Measurements from ENCODE around the gene THSD4.

DNA sequence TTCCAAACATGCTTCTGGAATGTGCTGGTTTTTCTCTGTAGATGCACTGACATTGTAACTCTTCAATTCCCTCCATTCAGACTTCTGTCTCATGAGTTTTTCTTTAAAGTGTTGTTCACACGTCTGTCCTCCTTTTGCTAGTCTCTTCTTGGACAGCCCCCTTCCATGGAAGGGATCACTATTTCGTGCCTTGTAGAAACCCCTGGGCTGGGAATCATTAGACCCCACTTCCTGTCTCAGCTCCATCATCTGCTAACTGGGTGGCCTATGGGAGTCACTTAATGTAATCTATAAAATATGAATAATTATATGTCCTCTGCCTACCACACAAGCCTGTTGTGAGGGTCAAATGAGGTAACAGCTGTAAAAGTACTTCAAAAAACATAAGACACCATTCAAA is 110.6 kb downstream of the THSD4 start:
- no peak for TF ChIP-seq ELF4 (CRISPR knock-in tag; IDR thresholded peaks at IDR 0.05)
- TF ChIP-seq GTF2F1 (IDR thresholded peaks at IDR 0.05; ENCODE audit: low read depth, low read length) = no peak
- TF ChIP-seq, protein P1, sequence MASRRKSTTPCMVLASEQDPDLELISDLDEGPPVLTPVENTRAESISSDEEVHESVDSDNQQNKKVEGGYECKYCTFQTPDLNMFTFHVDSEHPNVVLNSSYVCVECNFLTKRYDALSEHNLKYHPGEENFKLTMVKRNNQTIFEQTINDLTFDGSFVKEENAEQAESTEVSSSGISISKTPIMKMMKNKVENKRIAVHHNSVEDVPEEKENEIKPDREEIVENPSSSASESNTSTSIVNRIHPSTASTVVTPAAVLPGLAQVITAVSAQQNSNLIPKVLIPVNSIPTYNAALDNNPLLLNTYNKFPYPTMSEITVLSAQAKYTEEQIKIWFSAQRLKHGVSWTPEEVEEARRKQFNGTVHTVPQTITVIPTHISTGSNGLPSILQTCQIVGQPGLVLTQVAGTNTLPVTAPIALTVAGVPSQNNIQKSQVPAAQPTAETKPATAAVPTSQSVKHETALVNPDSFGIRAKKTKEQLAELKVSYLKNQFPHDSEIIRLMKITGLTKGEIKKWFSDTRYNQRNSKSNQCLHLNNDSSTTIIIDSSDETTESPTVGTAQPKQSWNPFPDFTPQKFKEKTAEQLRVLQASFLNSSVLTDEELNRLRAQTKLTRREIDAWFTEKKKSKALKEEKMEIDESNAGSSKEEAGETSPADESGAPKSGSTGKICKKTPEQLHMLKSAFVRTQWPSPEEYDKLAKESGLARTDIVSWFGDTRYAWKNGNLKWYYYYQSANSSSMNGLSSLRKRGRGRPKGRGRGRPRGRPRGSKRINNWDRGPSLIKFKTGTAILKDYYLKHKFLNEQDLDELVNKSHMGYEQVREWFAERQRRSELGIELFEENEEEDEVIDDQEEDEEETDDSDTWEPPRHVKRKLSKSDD (conservative IDR thresholded peaks at IDR 0.05; ENCODE audit: low read length) = no peak
- TF ChIP-seq NCOA1 (IDR thresholded peaks at IDR 0.05; ENCODE audit: low read depth) = no peak
- no peak for TF ChIP-seq POLR2A (conservative IDR thresholded peaks at IDR 0.05)
- no peak for TF ChIP-seq BCL6 (CRISPR knock-in tag; IDR thresholded peaks at IDR 0.05)
- TF ChIP-seq ERF (CRISPR knock-in tag; IDR thresholded peaks at IDR 0.05) = no peak
- TF ChIP-seq, protein P2, sequence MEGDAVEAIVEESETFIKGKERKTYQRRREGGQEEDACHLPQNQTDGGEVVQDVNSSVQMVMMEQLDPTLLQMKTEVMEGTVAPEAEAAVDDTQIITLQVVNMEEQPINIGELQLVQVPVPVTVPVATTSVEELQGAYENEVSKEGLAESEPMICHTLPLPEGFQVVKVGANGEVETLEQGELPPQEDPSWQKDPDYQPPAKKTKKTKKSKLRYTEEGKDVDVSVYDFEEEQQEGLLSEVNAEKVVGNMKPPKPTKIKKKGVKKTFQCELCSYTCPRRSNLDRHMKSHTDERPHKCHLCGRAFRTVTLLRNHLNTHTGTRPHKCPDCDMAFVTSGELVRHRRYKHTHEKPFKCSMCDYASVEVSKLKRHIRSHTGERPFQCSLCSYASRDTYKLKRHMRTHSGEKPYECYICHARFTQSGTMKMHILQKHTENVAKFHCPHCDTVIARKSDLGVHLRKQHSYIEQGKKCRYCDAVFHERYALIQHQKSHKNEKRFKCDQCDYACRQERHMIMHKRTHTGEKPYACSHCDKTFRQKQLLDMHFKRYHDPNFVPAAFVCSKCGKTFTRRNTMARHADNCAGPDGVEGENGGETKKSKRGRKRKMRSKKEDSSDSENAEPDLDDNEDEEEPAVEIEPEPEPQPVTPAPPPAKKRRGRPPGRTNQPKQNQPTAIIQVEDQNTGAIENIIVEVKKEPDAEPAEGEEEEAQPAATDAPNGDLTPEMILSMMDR (IDR thresholded peaks at IDR 0.05 in 2 of 3, conservative IDR thresholded peaks at IDR 0.05 in 1 of 3; ENCODE audit: insufficient read depth in 2 of 3, low read depth in 1 of 3, low read length in 3 of 3) = no peak
- no peak for TF ChIP-seq ZNF184 (CRISPR knock-in tag; IDR thresholded peaks at IDR 0.05)
- TF ChIP-seq NFIX (CRISPR knock-in tag; IDR thresholded peaks at IDR 0.05; ENCODE audit: low read depth) = no peak
- TF ChIP-seq, protein P3, sequence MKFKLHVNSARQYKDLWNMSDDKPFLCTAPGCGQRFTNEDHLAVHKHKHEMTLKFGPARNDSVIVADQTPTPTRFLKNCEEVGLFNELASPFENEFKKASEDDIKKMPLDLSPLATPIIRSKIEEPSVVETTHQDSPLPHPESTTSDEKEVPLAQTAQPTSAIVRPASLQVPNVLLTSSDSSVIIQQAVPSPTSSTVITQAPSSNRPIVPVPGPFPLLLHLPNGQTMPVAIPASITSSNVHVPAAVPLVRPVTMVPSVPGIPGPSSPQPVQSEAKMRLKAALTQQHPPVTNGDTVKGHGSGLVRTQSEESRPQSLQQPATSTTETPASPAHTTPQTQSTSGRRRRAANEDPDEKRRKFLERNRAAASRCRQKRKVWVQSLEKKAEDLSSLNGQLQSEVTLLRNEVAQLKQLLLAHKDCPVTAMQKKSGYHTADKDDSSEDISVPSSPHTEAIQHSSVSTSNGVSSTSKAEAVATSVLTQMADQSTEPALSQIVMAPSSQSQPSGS (CRISPR knock-in tag; IDR thresholded peaks at IDR 0.05) = no peak
- TF ChIP-seq HDAC3 (IDR thresholded peaks at IDR 0.05; ENCODE audit: borderline replicate concordance, partially characterized antibody) = no peak
- TF ChIP-seq, protein P4, sequence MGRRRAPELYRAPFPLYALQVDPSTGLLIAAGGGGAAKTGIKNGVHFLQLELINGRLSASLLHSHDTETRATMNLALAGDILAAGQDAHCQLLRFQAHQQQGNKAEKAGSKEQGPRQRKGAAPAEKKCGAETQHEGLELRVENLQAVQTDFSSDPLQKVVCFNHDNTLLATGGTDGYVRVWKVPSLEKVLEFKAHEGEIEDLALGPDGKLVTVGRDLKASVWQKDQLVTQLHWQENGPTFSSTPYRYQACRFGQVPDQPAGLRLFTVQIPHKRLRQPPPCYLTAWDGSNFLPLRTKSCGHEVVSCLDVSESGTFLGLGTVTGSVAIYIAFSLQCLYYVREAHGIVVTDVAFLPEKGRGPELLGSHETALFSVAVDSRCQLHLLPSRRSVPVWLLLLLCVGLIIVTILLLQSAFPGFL (CRISPR knock-in tag; IDR thresholded peaks at IDR 0.05) = no peak
- TF ChIP-seq, protein P5, sequence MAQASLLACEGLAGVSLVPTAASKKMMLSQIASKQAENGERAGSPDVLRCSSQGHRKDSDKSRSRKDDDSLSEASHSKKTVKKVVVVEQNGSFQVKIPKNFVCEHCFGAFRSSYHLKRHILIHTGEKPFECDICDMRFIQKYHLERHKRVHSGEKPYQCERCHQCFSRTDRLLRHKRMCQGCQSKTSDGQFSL (CRISPR knock-in tag; IDR thresholded peaks at IDR 0.05) = no peak
- TF ChIP-seq, protein P5 (tag; IDR thresholded peaks at IDR 0.05) = no peak
